ENCODE measurements around the gene CCDC170. TPM values are rescaled to one million over a fixed set of nuclear protein-coding genes. Genes with fewer than 3 reads are reported as not detected.
"Not testable (repeated sequence)": the region's sequence is repeated elsewhere in the genome, so short reads cannot be mapped to it uniquely, and the experiment has no call there.

CCDC170 gene
- total RNA-seq, 2 donors from 2014 or later, result 0.67 to 1.7 TPM

- intact Hi-C loops (cut with DNase I, micrococcal nuclease), result no loop called here
- ATAC-seq, result no peak
- no peak for DNase-seq
Observed at GRCh38 chr6:151536188-151536479, 42.3 kb downstream of the CCDC170 start.

GRCh38 chr6:151537556-151537955 is 43.7 kb downstream of the CCDC170 start:
- intact Hi-C loops (cut with DNase I, micrococcal nuclease), result no loop called here
- no peak for DNase-seq
- no peak for ATAC-seq

GRCh38 chr6:151539506-151540268 is 45.9 kb downstream of the CCDC170 start:
- intact Hi-C loops (cut with DNase I, micrococcal nuclease), result no loop called here
- ATAC-seq, result no peak
- DNase-seq, result no peak

- ATAC-seq (no peak), DNase-seq (no peak)
- intact Hi-C loops (cut with DNase I, micrococcal nuclease), result no loop called here
Observed at GRCh38 chr6:151544453-151544852, 50.6 kb downstream of the CCDC170 start.

- ATAC-seq; intact Hi-C loops (cut with DNase I, micrococcal nuclease); DNase-seq: not testable (repeated sequence)
Observed at GRCh38 chr6:151544884-151545283, 51.1 kb downstream of the CCDC170 start.

- intact Hi-C loops (cut with DNase I, micrococcal nuclease), result no loop called here
- no peak for ATAC-seq
Observed at GRCh38 chr6:151546941-151547659, 53.3 kb downstream of the CCDC170 start.

GRCh38 chr6:151548201-151548600 is 54.4 kb downstream of the CCDC170 start:
- no peak for DNase-seq
- ATAC-seq, result no peak

More at GRCh38 chr6:151546941-151547659, 53.3 kb downstream of the CCDC170 start:
- DNase-seq, result no peak

GRCh38 chr6:151549790-151550189 is 56.0 kb downstream of the CCDC170 start:
- intact Hi-C loops (cut with DNase I, micrococcal nuclease), result no loop called here
- ATAC-seq (no peak), DNase-seq (no peak)

More at GRCh38 chr6:151548201-151548600, 54.4 kb downstream of the CCDC170 start:
- intact Hi-C loops (cut with DNase I, micrococcal nuclease), result no loop called here

- DNase-seq (no peak), ATAC-seq (no peak)
- intact Hi-C loops (cut with DNase I, micrococcal nuclease), result no loop called here
Observed at GRCh38 chr6:151550618-151551017, 56.8 kb downstream of the CCDC170 start.

- intact Hi-C loops (cut with DNase I, micrococcal nuclease), result no loop called here
- ATAC-seq (no peak), DNase-seq (no peak)
Observed at GRCh38 chr6:151551223-151551857, 57.5 kb downstream of the CCDC170 start.

GRCh38 chr6:151553416-151554165 is 59.8 kb downstream of the CCDC170 start:
- DNase-seq (no peak), ATAC-seq (no peak)
- intact Hi-C loops (cut with DNase I, micrococcal nuclease), result no loop called here

GRCh38 chr6:151561238-151561637 is 67.4 kb downstream of the CCDC170 start:
- DNase-seq (no peak), ATAC-seq (no peak)
- intact Hi-C loops (cut with DNase I, micrococcal nuclease), result no loop called here

- intact Hi-C loops (cut with DNase I, micrococcal nuclease), result no loop called here
- ATAC-seq (no peak), DNase-seq (no peak)
Observed at GRCh38 chr6:151564654-151565053, 70.8 kb downstream of the CCDC170 start.

GRCh38 chr6:151565940-151566339 is 72.1 kb downstream of the CCDC170 start:
- intact Hi-C loops (cut with DNase I, micrococcal nuclease), result no loop called here
- ATAC-seq (no peak), DNase-seq (no peak)

GRCh38 chr6:151566557-151566956 is 72.7 kb downstream of the CCDC170 start:
- DNase-seq, result no peak
- intact Hi-C loops (cut with DNase I, micrococcal nuclease), result no loop called here
- no peak for ATAC-seq

GRCh38 chr6:151576633-151577032 is 82.8 kb downstream of the CCDC170 start:
- ATAC-seq (no peak), DNase-seq (no peak)
- intact Hi-C loops (cut with DNase I, micrococcal nuclease), result no loop called here

GRCh38 chr6:151577257-151577656 is 83.4 kb downstream of the CCDC170 start:
- ATAC-seq (no peak), DNase-seq (no peak)
- intact Hi-C loops (cut with DNase I, micrococcal nuclease), result no loop called here

- no peak for DNase-seq
- no peak for ATAC-seq
- intact Hi-C loops (cut with DNase I, micrococcal nuclease), result no loop called here
Observed at GRCh38 chr6:151585741-151586140, 91.9 kb downstream of the CCDC170 start.

GRCh38 chr6:151589667-151590066 is 95.8 kb downstream of the CCDC170 start:
- DNase-seq (no peak), ATAC-seq (no peak)
- intact Hi-C loops (cut with DNase I, micrococcal nuclease), result no loop called here

All from left colon (tissue), 2 donors.